ENCODE data around the gene DPY19L3.

The DPY19L3 gene

GRCh38 chr19:32453736-32454135, 48.2 kb downstream of the DPY19L3 start:
- H3K9me3 ChIP-seq (ENCODE audit: insufficient read depth, low read length) = no peaks in the 10 kb centered on the region
- no peaks in the 10 kb centered on the region for H3K79me2 ChIP-seq (ENCODE audit: insufficient read depth, low read length)
- H3K27me3 ChIP-seq (ENCODE audit: low read length) = no peaks in the 10 kb centered on the region
- no peak overlapping the region for H2AFZ ChIP-seq (ENCODE audit: low read depth, low read length, severe bottlenecking)
- H3K27ac ChIP-seq (ENCODE audit: low read depth, low read length) = no peak overlapping the region
- peaks cover 3% of the 10 kb centered on the region; the same call in 1 of the 2 replicates for H3F3A ChIP-seq (ENCODE audit: insufficient read depth)
- no peak overlapping the region for H3K4me3 ChIP-seq (ENCODE audit: insufficient read depth, low read length, poor library complexity, severe bottlenecking)
- peaks cover 2% of the 10 kb centered on the region; the same call in 1 of the 2 replicates for H3K36me3 ChIP-seq (ENCODE audit: low read length)
- H3K9me2 ChIP-seq (replicated peaks; ENCODE audit: insufficient read depth, low read length) = no peaks in the 10 kb centered on the region
- no peak overlapping the region for H3K4me2 ChIP-seq (ENCODE audit: low read depth, low read length, poor library complexity, severe bottlenecking)
- no peak for TF ChIP-seq EZH2phosphoT487 (conservative IDR thresholded peaks at IDR 0.05; ENCODE audit: low read length)
- no peak for TF ChIP-seq CTCF (IDR thresholded peaks at IDR 0.05; ENCODE audit: insufficient read depth, low read length, poor library complexity, severe bottlenecking)
- H4K20me1 ChIP-seq (ENCODE audit: low read depth, low read length) = no peaks in the 10 kb centered on the region
- no peak overlapping the region for H3K9ac ChIP-seq (ENCODE audit: low read length)

- Histone ChIP-seq H3K4me2 (ENCODE audit: low read depth, low read length, poor library complexity, severe bottlenecking) (no peak overlapping the region), H3K36me3 (ENCODE audit: low read length) (peaks cover 2% of the 10 kb centered on the region; the same call in 1 of the 2 replicates), H3K9me2 (replicated peaks; ENCODE audit: insufficient read depth, low read length) (no peaks in the 10 kb centered on the region), H2AFZ (ENCODE audit: low read depth, low read length, severe bottlenecking) (no peak overlapping the region), H3K27me3 (ENCODE audit: low read length) (no peaks in the 10 kb centered on the region), H3K79me2 (ENCODE audit: insufficient read depth, low read length) (no peaks in the 10 kb centered on the region), H3F3A (ENCODE audit: insufficient read depth) (peaks cover under 1% of the 10 kb centered on the region; the same call in 1 of the 2 replicates), H4K20me1 (ENCODE audit: low read depth, low read length) (no peaks in the 10 kb centered on the region), H3K9ac (ENCODE audit: low read length) (no peak overlapping the region), H3K27ac (ENCODE audit: low read depth, low read length) (no peak overlapping the region), H3K9me3 (ENCODE audit: insufficient read depth, low read length) (no peaks in the 10 kb centered on the region), H3K4me3 (ENCODE audit: insufficient read depth, low read length, poor library complexity, severe bottlenecking) (no peak overlapping the region)
- TF ChIP-seq EZH2phosphoT487 (conservative IDR thresholded peaks at IDR 0.05; ENCODE audit: low read length) = no peak
- no peak for TF ChIP-seq CTCF (IDR thresholded peaks at IDR 0.05; ENCODE audit: insufficient read depth, low read length, poor library complexity, severe bottlenecking)
Measured at GRCh38 chr19:32456406-32456805, 50.8 kb downstream of the DPY19L3 start.

- no peaks in the 10 kb centered on the region for H3F3A ChIP-seq (ENCODE audit: insufficient read depth)
- no peaks in the 10 kb centered on the region for H3K79me2 ChIP-seq (ENCODE audit: insufficient read depth, low read length)
- no peak for TF ChIP-seq EZH2phosphoT487 (conservative IDR thresholded peaks at IDR 0.05; ENCODE audit: low read length)
- TF ChIP-seq CTCF (IDR thresholded peaks at IDR 0.05; ENCODE audit: insufficient read depth, low read length, poor library complexity, severe bottlenecking) = no peak
- H4K20me1 ChIP-seq (ENCODE audit: low read depth, low read length) = no peaks in the 10 kb centered on the region
- H3K4me3 ChIP-seq (ENCODE audit: insufficient read depth, low read length, poor library complexity, severe bottlenecking) = no peak overlapping the region
- no peak overlapping the region for H3K9ac ChIP-seq (ENCODE audit: low read length)
- H3K9me3 ChIP-seq (ENCODE audit: insufficient read depth, low read length) = no peaks in the 10 kb centered on the region
- H3K27me3 ChIP-seq (ENCODE audit: low read length) = no peaks in the 10 kb centered on the region
- H3K4me2 ChIP-seq (ENCODE audit: low read depth, low read length, poor library complexity, severe bottlenecking) = no peak overlapping the region
- no peak overlapping the region for H3K27ac ChIP-seq (ENCODE audit: low read depth, low read length)
- H2AFZ ChIP-seq (ENCODE audit: low read depth, low read length, severe bottlenecking) = no peak overlapping the region
- peaks cover 2% of the 10 kb centered on the region; the same call in 1 of the 2 replicates for H3K36me3 ChIP-seq (ENCODE audit: low read length)
- no peaks in the 10 kb centered on the region for H3K9me2 ChIP-seq (replicated peaks; ENCODE audit: insufficient read depth, low read length)
Measured at GRCh38 chr19:32457571-32458158, 52.1 kb downstream of the DPY19L3 start.

Measured in SU-DHL-6 (cell line).